ENCODE data around the gene ATXN7L3B. TPM values are rescaled to one million over a fixed set of nuclear protein-coding genes. Genes with fewer than 3 reads are reported as not detected.

The ATXN7L3B gene
- total RNA-seq, 1 experiment from 2014 or later: 30.6 TPM

DNA sequence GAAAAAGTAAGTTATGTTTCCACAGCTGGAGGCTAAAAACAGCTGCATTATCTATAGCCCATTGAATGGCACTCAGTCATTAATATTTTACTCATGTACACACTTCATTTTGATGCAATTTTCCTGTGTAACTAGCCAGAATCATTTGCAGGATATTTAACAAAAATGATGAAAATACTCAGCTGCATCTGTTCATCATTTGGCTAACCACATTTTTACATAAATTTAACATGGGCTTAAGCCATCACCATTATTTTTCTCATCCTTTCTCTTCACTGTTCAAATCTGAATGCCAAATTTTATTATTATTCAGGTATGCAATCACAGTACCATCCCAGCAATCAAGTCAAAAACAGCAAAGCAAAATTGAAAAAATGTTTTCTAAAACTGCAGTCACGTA is 41.8 kb downstream of the ATXN7L3B start:
- DNase-seq: no peak
- H3K4me1 Mint-ChIP-seq (ENCODE audit: low read depth, unreplicated experiment): no peaks in the 10 kb centered on the region
- CTCF ChIA-PET: no interaction called here
- POLR2A ChIA-PET: no interaction called here
- H3K4me3 ChIP-seq (ENCODE audit: low read depth, low read length): no peak overlapping the region
- H3K36me3 Mint-ChIP-seq (ENCODE audit: insufficient read depth, unreplicated experiment): no peaks in the 10 kb centered on the region
- H3K27ac Mint-ChIP-seq (ENCODE audit: unreplicated experiment): no peak overlapping the region
- TF ChIP-seq CTCF (IDR thresholded peaks at IDR 0.05; ENCODE audit: insufficient read depth in 1 of 2, low read depth in 1 of 2, low read length in 1 of 2, severe bottlenecking in 1 of 2, unreplicated experiment in 1 of 2): no peak
- H3K9me3 Mint-ChIP-seq (ENCODE audit: unreplicated experiment): no peaks in the 10 kb centered on the region
- no TSS peak for BruUV-seq (replicated peaks)
- H3K27me3 Mint-ChIP-seq (ENCODE audit: insufficient read depth, unreplicated experiment): peaks cover 6% of the 10 kb centered on the region
- H3K36me3 ChIP-seq (ENCODE audit: control insufficient read depth, insufficient read depth, low read length): no peaks in the 10 kb centered on the region
- H3K4me3 Mint-ChIP-seq (ENCODE audit: unreplicated experiment): no peak overlapping the region
- H3K4me1 ChIP-seq: no peaks in the 10 kb centered on the region
- intact Hi-C loops (cut with micrococcal nuclease; ENCODE audit: unreplicated experiment): no loop called here
- H3K9me3 ChIP-seq: no peaks in the 10 kb centered on the region
- no peaks in the 10 kb centered on the region for H3K27me3 ChIP-seq (replicated peaks; ENCODE audit: control insufficient read depth, insufficient read depth, low read length)

DNA sequence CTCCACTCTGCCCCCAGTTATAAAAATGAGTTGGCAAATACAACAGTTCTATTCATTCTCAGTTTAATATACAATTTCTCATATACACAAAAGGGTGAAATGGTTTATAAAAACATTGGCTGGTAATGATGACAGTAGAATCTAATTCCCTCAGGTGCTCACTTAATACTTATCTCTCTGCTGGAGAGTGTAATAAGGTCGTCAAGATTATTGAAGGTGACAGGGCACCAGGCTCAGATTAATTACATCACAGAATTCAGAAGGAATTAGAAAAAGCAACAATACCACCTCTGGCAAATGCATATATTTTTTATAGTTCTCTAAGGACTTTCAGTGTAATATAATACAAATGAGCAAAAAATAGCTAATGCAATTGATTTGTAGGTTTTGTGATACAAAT is 42.3 kb downstream of the ATXN7L3B start:
- Mint-ChIP-seq H3K4me3 (ENCODE audit: unreplicated experiment) (no peak overlapping the region), H3K27me3 (ENCODE audit: insufficient read depth, unreplicated experiment) (peaks cover 6% of the 10 kb centered on the region), H3K27ac (ENCODE audit: unreplicated experiment) (no peak overlapping the region), H3K36me3 (ENCODE audit: insufficient read depth, unreplicated experiment) (no peaks in the 10 kb centered on the region), H3K4me1 (ENCODE audit: low read depth, unreplicated experiment) (no peaks in the 10 kb centered on the region), H3K9me3 (ENCODE audit: unreplicated experiment) (no peaks in the 10 kb centered on the region)
- ChIA-PET POLR2A (no interaction called here), CTCF (no interaction called here)
- intact Hi-C loops (cut with micrococcal nuclease; ENCODE audit: unreplicated experiment): no loop called here
- Histone ChIP-seq H3K36me3 (ENCODE audit: control insufficient read depth, insufficient read depth, low read length) (no peaks in the 10 kb centered on the region), H3K4me1 (no peaks in the 10 kb centered on the region), H3K4me3 (ENCODE audit: low read depth, low read length) (no peak overlapping the region), H3K9me3 (no peaks in the 10 kb centered on the region), H3K27me3 (replicated peaks; ENCODE audit: control insufficient read depth, insufficient read depth, low read length) (no peaks in the 10 kb centered on the region)
- no TSS peak for BruUV-seq (replicated peaks)
- DNase-seq: no peak
- no peak for TF ChIP-seq CTCF (IDR thresholded peaks at IDR 0.05; ENCODE audit: insufficient read depth in 1 of 2, low read depth in 1 of 2, low read length in 1 of 2, severe bottlenecking in 1 of 2, unreplicated experiment in 1 of 2)

GRCh38 chr12:74581439-74581838 is 43.8 kb downstream of the ATXN7L3B start:
- ChIA-PET POLR2A (no interaction called here), CTCF (no interaction called here)
- intact Hi-C loops (cut with micrococcal nuclease; ENCODE audit: unreplicated experiment): no loop called here
- H3K36me3 ChIP-seq (ENCODE audit: control insufficient read depth, insufficient read depth, low read length): no peaks in the 10 kb centered on the region
- BruUV-seq (replicated peaks): no TSS peak
- H3K27me3 ChIP-seq (replicated peaks; ENCODE audit: control insufficient read depth, insufficient read depth, low read length): no peaks in the 10 kb centered on the region
- H3K9me3 Mint-ChIP-seq (ENCODE audit: unreplicated experiment): no peaks in the 10 kb centered on the region
- H3K4me1 Mint-ChIP-seq (ENCODE audit: low read depth, unreplicated experiment): no peaks in the 10 kb centered on the region
- TF ChIP-seq CTCF (IDR thresholded peaks at IDR 0.05; ENCODE audit: insufficient read depth in 1 of 2, low read depth in 1 of 2, low read length in 1 of 2, severe bottlenecking in 1 of 2, unreplicated experiment in 1 of 2): no peak
- DNase-seq: no peak
- H3K36me3 Mint-ChIP-seq (ENCODE audit: insufficient read depth, unreplicated experiment): no peaks in the 10 kb centered on the region
- H3K4me3 Mint-ChIP-seq (ENCODE audit: unreplicated experiment): no peak overlapping the region
- H3K27me3 Mint-ChIP-seq (ENCODE audit: insufficient read depth, unreplicated experiment): peaks cover 6% of the 10 kb centered on the region
- H3K27ac Mint-ChIP-seq (ENCODE audit: unreplicated experiment): no peak overlapping the region
- no peaks in the 10 kb centered on the region for H3K9me3 ChIP-seq
- no peaks in the 10 kb centered on the region for H3K4me1 ChIP-seq
- H3K4me3 ChIP-seq (ENCODE audit: low read depth, low read length): no peak overlapping the region
